SK-N-SH (cell line): ENCODE measurements around the gene RABGAP1L. TPM values are rescaled to one million over a fixed set of nuclear protein-coding genes. Genes with fewer than 3 reads are reported as not detected.

ENCODE experiments used
- CTCF ChIA-PET: fragments of 300-600, 350-600 bp; formaldehyde crosslinking; extraction: SDS; loops from one replicate; lab custom pipeline; 2021; lab: Yijun Ruan, JAX
- POLR2A ChIA-PET: fragments of 350-600 bp; sonication (Branson Sonifier 250); formaldehyde crosslinking; extraction: SDS; loops from one replicate; lab custom pipeline; 2020; ENCODE audit warnings: antibody characterized with exemption, inconsistent platforms; lab: Yijun Ruan, JAX
- DNase-seq: peaks from one replicate; pipeline ENCODE4 v3.0.0; 2012
- H2AFZ ChIP-seq: fragments of 200-600 bp; sonication (generic); 2 replicates; pipeline ENCODE4 v1.8.1; 2016; ENCODE audit warnings: antibody characterized with exemption, mild to moderate bottlenecking, low read depth
- H3F3A ChIP-seq: fragments of 200-600 bp; sonication (generic); replicated peaks from 2 replicates; pipeline ENCODE3; 2016; ENCODE audit warnings: antibody characterized with exemption, mild to moderate bottlenecking; ENCODE audit not compliant: insufficient read depth
- H3K27ac ChIP-seq, 2 experiments: fragments of 200-500 bp in 1 of 2; fragments of 200-600 bp in 1 of 2; sonication (Bioruptor generic) in 1 of 2; sonication (generic), shearing (Covaris generic) in 1 of 2; 2 replicates each; pipeline versions ENCODE4 v1.5.1 to v1.6.1; 2014 to 2016; ENCODE audit warnings: low read depth in 2 of 2, inconsistent platforms in 1 of 2, low read length in 1 of 2, mild to moderate bottlenecking in 1 of 2, mixed read lengths in 1 of 2
- H3K27me3 ChIP-seq: fragments of 200-600 bp; sonication (generic), shearing (Covaris generic); 2 replicates; pipeline ENCODE4 v1.6.1; 2016; ENCODE audit warnings: mixed run types; ENCODE audit not compliant: insufficient read depth
- H3K36me3 ChIP-seq, 2 experiments: fragments of 200-500 bp in 1 of 2; fragments of 200-600 bp in 1 of 2; sonication (Bioruptor generic) in 1 of 2; sonication (generic) in 1 of 2; replicated peaks in 1 of 2; 2 replicates each; pipeline versions ENCODE3 to v1.5.1; 2014 to 2016; ENCODE audit warnings: low read length in 1 of 2, mild to moderate bottlenecking in 1 of 2; ENCODE audit not compliant: insufficient read depth in 2 of 2, control insufficient read depth in 1 of 2
- H3K4me1 ChIP-seq, 2 experiments: fragments of 200-500 bp in 1 of 2; fragments of 200-600 bp in 1 of 2; sonication (Bioruptor generic) in 1 of 2; sonication (generic), shearing (Covaris generic) in 1 of 2; 2 replicates each; pipeline versions ENCODE4 v1.5.1 to v1.6.1; 2014 to 2016; ENCODE audit warnings: low read depth in 1 of 2, low read length in 1 of 2, mixed run types in 1 of 2; ENCODE audit not compliant: insufficient read depth in 2 of 2, control insufficient read depth in 1 of 2
- H3K4me2 ChIP-seq: fragments of 200-600 bp; sonication (generic), shearing (Covaris generic); 2 replicates; pipeline ENCODE4 v1.6.1; 2017; ENCODE audit warnings: mixed run types
- H3K4me3 ChIP-seq, 2 experiments: fragments of 200-500 bp in 1 of 2; fragments of 200-600 bp in 1 of 2; sonication (Bioruptor generic) in 1 of 2; sonication (generic), shearing (Covaris generic) in 1 of 2; 2 replicates each; pipeline versions ENCODE4 v1.5.1 to v1.8.1; 2014 to 2016; ENCODE audit warnings: low read depth in 2 of 2, inconsistent platforms in 1 of 2, low read length in 1 of 2, mild to moderate bottlenecking in 1 of 2, mixed read lengths in 1 of 2, moderate library complexity in 1 of 2
- H3K79me2 ChIP-seq: fragments of 200-600 bp; sonication (generic); 2 replicates; pipeline ENCODE4 v1.8.1; 2017; ENCODE audit warnings: mild to moderate bottlenecking; ENCODE audit not compliant: insufficient read depth
- H3K9ac ChIP-seq: fragments of 200-600 bp; sonication (generic); 2 replicates; pipeline ENCODE4 v1.6.1; 2017; ENCODE audit warnings: mixed run types
- H3K9me2 ChIP-seq: fragments of 200-600 bp; sonication (generic); 2 replicates; pipeline ENCODE4 v1.6.1; 2017; ENCODE audit warnings: mixed run types
- H3K9me3 ChIP-seq: fragments of 200-600 bp; sonication (generic); 2 replicates; pipeline ENCODE4 v1.6.1; 2017; ENCODE audit warnings: mixed run types, mild to moderate bottlenecking, moderate library complexity
- H4K20me1 ChIP-seq: fragments of 200-600 bp; sonication (generic); 2 replicates; pipeline ENCODE4 v1.6.1; 2017; ENCODE audit warnings: mild to moderate bottlenecking, mixed run types; ENCODE audit not compliant: insufficient read depth
- CHD2 ChIP-seq: fragments of 150-350 bp; IDR thresholded peaks from 2 replicates; pipeline ENCODE4 v1.6.1; 2018; ENCODE audit warnings: low read length; ENCODE audit not compliant: partially characterized antibody
- CTCF ChIP-seq: fragments of 200-600 bp; sonication (generic); IDR thresholded peaks from 2 replicates; pipeline ENCODE4 v1.6.1; 2017; ENCODE audit warnings: antibody characterized with exemption, mild to moderate bottlenecking, moderate library complexity
- EZH2phosphoT487 ChIP-seq: fragments of 200-600 bp; sonication (generic); IDR thresholded peaks from 2 replicates; pipeline ENCODE4 v1.6.1; 2017; ENCODE audit warnings: low read depth, mixed run types, mild to moderate bottlenecking, antibody characterized with exemption, moderate library complexity, borderline replicate concordance
- GATA2 ChIP-seq: sonication (generic); formaldehyde crosslinking; IDR thresholded peaks from 2 replicates; pipeline ENCODE4 v1.5.0; 2020; ENCODE audit warnings: mild to moderate bottlenecking, missing genetic modification reagents
- IRF3 ChIP-seq: fragments of 150-350 bp; IDR thresholded peaks from 2 replicates; pipeline ENCODE4 v1.6.1; 2016; ENCODE audit warnings: mild to moderate bottlenecking, low read depth, low read length
- JUND ChIP-seq: IDR thresholded peaks from 2 replicates; pipeline ENCODE4 v1.4.0; 2012
- MAX ChIP-seq: IDR thresholded peaks from 2 replicates; pipeline ENCODE4 v1.4.0; 2012; ENCODE audit warnings: low read depth
- MXI1 ChIP-seq: IDR thresholded peaks from 2 replicates; pipeline ENCODE4 v1.6.1; 2012; ENCODE audit warnings: mild to moderate bottlenecking, low read depth, low read length, improper control_type of control experiment
- NRF1 ChIP-seq: IDR thresholded peaks from 2 replicates; pipeline ENCODE4 v1.6.1; 2012; ENCODE audit warnings: low read depth, mild to moderate bottlenecking, low read length
- POLR2AphosphoS5 ChIP-seq: IDR thresholded peaks from 2 replicates; pipeline ENCODE4 v1.6.1; 2012; ENCODE audit warnings: low read depth, low read length
- RAD21 ChIP-seq: IDR thresholded peaks from 2 replicates; pipeline ENCODE4 v1.6.1; 2012; ENCODE audit warnings: mild to moderate bottlenecking, low read length
- RCOR1 ChIP-seq: fragments of 150-350 bp; IDR thresholded peaks from 2 replicates; pipeline ENCODE4 v1.6.1; 2017; ENCODE audit warnings: antibody characterized with exemption, low read length
- REST ChIP-seq: IDR thresholded peaks from 2 replicates; pipeline ENCODE4 v1.6.1; 2012; ENCODE audit warnings: mild to moderate bottlenecking, low read depth, low read length, moderate library complexity
- RXRA ChIP-seq: IDR thresholded peaks from 2 replicates; pipeline ENCODE4 v1.4.0; 2012; ENCODE audit warnings: low read depth, mild to moderate bottlenecking, borderline replicate concordance
- SMC3 ChIP-seq: IDR thresholded peaks from 2 replicates; pipeline ENCODE4 v1.6.1; 2012; ENCODE audit warnings: low read depth, low read length, improper control_type of control experiment
- TCF12 ChIP-seq: IDR thresholded peaks from 2 replicates; pipeline ENCODE4 v1.4.0; 2012
- TEAD4 ChIP-seq: IDR thresholded peaks from 2 replicates; pipeline ENCODE4 v1.4.0; 2012; ENCODE audit warnings: mild to moderate bottlenecking, borderline replicate concordance; ENCODE audit not compliant: insufficient read depth
- USF1 ChIP-seq: IDR thresholded peaks from 2 replicates; pipeline ENCODE4 v1.4.0; 2012; ENCODE audit warnings: low read depth, borderline replicate concordance
- ZBTB33 ChIP-seq: IDR thresholded peaks from 2 replicates; pipeline ENCODE4 v1.4.0; 2012; ENCODE audit warnings: low read depth, borderline replicate concordance
- WGBS: methylation state at CpG from one replicate; pipeline ENCODE4 v1.1.6; 2017; ENCODE audit warnings: low lambda C conversion rate; 5-methylcytosine and 5-hydroxymethylcytosine counted together
- polyA plus RNA-seq, 3 experiments: library from polyadenylated mRNA; depleted of rRNA; stranded (reverse); fragments of >200 nt; gene quantifications; 2 replicates each; pipeline ENCODE4 v1.2.3, GENCODE V29; 2012

RABGAP1L gene
- polyA plus RNA-seq, 1 of the 3 experiments (the other 2 are of a cell fraction), result 7.2 TPM

GRCh38 chr1:174701565-174701964, 542.2 kb downstream of the RABGAP1L start:
- POLR2A ChIA-PET, result no interaction called here
- TF ChIP-seq ZBTB33 (no peak), MXI1 (no peak), RCOR1 (no peak), POLR2AphosphoS5 (no peak), TEAD4 (no peak), NRF1 (no peak), TCF12 (no peak), MAX (no peak), CTCF (no peak), GATA2 (no peak), SMC3 (no peak), JUND (no peak), RXRA (no peak), CHD2 (no peak), IRF3 (no peak), USF1 (no peak), RAD21 (no peak), EZH2phosphoT487 (no peak), REST (no peak)
- no peak overlapping the region for H3K4me2 ChIP-seq
- H3K4me1 ChIP-seq, result no peaks in the 10 kb centered on the region; a peak in 1 of 4 replicates
- no peaks in the 10 kb centered on the region for H3K9me2 ChIP-seq
- H3K27me3 ChIP-seq, result no peaks in the 10 kb centered on the region
- WGBS, result 79% methylated on average over 2 of the region's 2 CpGs
- H3K9me3 ChIP-seq, result no peaks in the 10 kb centered on the region
- no peaks in the 10 kb centered on the region for H3K79me2 ChIP-seq
- H3F3A ChIP-seq, result no peaks in the 10 kb centered on the region
- CTCF ChIA-PET, result interaction anchor here (1.9 to 2.1 kb wide), 2 partner anchors 25 to 439 kb away, joined by 4 to 7 read pairs; no protein-coding TSS in a partner anchor
- H4K20me1 ChIP-seq, result no peaks in the 10 kb centered on the region
- H3K4me3 ChIP-seq, result no peak overlapping the region
- DNase-seq, result no peak
- no peak overlapping the region for H3K27ac ChIP-seq
- no peaks in the 10 kb centered on the region for H3K36me3 ChIP-seq
- H2AFZ ChIP-seq, result no peak overlapping the region
- H3K9ac ChIP-seq, result no peak overlapping the region
